ENCODE data around the gene FTCD.

- TF ChIP-seq CTCF (conservative IDR thresholded peaks at IDR 0.05) (no peak), EZH2 (IDR thresholded peaks at IDR 0.05; ENCODE audit: low read depth) (no peak)
Measured at GRCh38 chr21:46191257-46191685, 35.9 kb upstream of the FTCD start.
